Activated CD4-positive, CD25-positive, alpha-beta regulatory T cell treated with anti-CD3 and anti-CD28 coated beads, Interleukin-2, amount 50 U/mL, for 16 hours (primary cell): ENCODE results near the gene LRRC23.
"Not testable (repeated sequence)": the region's sequence is repeated elsewhere in the genome, so short reads cannot be mapped to it uniquely, and the experiment has no call there.

Experiments used
- DNase-seq: peaks from one replicate; pipeline ENCODE4 v3.0.0-alpha.2; 2020; ENCODE audit warnings: low read depth, low spot score

Gene LRRC23

GRCh38 chr12:6872073-6873048 lies 32.3 kb upstream of the LRRC23 start:
- peak; percentile 68 for DNase-seq

- peak; percentile 99 for DNase-seq
These were observed 31.3 kb upstream of the LRRC23 start, which contains the start of gene SPSB2 for GRCh38 chr12:6873094-6874014. TSS of gene SPSB2 (minus strand) at chr12:6873303. CDS start at chr12:6872901, 402 bp downstream.

GRCh38 chr12:6874015-6874368 lies 30.6 kb upstream of the LRRC23 start:
- DNase-seq: not testable (repeated sequence)

GRCh38 chr12:6879824-6880223 lies 24.8 kb upstream of the LRRC23 start:
- not testable (repeated sequence) for DNase-seq

GRCh38 chr12:6883252-6883651 lies 21.4 kb upstream of the LRRC23 start:
- no peak for DNase-seq

- no peak for DNase-seq
These were observed 20.9 kb upstream of the LRRC23 start for GRCh38 chr12:6883683-6884082.

- no peak for DNase-seq
These were observed 20.1 kb upstream of the LRRC23 start for GRCh38 chr12:6884539-6884938.

GRCh38 chr12:6886206-6886999 lies 18.2 kb upstream of the LRRC23 start:
- not testable (repeated sequence) for DNase-seq

- DNase-seq: no peak
These were observed 17.2 kb upstream of the LRRC23 start for GRCh38 chr12:6887460-6887859.

GRCh38 chr12:6888360-6888759 lies 16.3 kb upstream of the LRRC23 start:
- DNase-seq: no peak

- not testable (repeated sequence) for DNase-seq
These were observed 15.8 kb upstream of the LRRC23 start for GRCh38 chr12:6888794-6889193.

- DNase-seq: not testable (repeated sequence)
These were observed 14.6 kb upstream of the LRRC23 start for GRCh38 chr12:6889775-6890573.

GRCh38 chr12:6890789-6891645 lies 13.6 kb upstream of the LRRC23 start:
- peak; percentile 95 for DNase-seq

- DNase-seq: no peak
These were observed 13.0 kb upstream of the LRRC23 start for GRCh38 chr12:6891646-6892001.

- not testable (repeated sequence) for DNase-seq
These were observed 11.9 kb upstream of the LRRC23 start for GRCh38 chr12:6892683-6893082.

GRCh38 chr12:6894321-6894720 lies 10.3 kb upstream of the LRRC23 start:
- DNase-seq: no peak

- no peak for DNase-seq
These were observed 7.7 kb upstream of the LRRC23 start for GRCh38 chr12:6896846-6897435.

- no peak for DNase-seq
These were observed 5.2 kb upstream of the LRRC23 start for GRCh38 chr12:6899427-6899826.

- DNase-seq: no peak
These were observed 4.6 kb upstream of the LRRC23 start for GRCh38 chr12:6899837-6900519.
